GM18519 (cell line): ENCODE results near the gene PDE4A.
"Not testable (repeated sequence)": the region's sequence is repeated elsewhere in the genome, so short reads cannot be mapped to it uniquely, and the experiment has no call there.

Source experiments
- ATAC-seq: cut with Tn5 transposase; IDR thresholded peaks from one replicate; pipeline ENCODE4 v1.9.1; 2021; ENCODE audit warnings: mild to moderate bottlenecking, moderate library complexity; ENCODE audit not compliant: unreplicated experiment, low FRiP score

The PDE4A gene

DNA sequence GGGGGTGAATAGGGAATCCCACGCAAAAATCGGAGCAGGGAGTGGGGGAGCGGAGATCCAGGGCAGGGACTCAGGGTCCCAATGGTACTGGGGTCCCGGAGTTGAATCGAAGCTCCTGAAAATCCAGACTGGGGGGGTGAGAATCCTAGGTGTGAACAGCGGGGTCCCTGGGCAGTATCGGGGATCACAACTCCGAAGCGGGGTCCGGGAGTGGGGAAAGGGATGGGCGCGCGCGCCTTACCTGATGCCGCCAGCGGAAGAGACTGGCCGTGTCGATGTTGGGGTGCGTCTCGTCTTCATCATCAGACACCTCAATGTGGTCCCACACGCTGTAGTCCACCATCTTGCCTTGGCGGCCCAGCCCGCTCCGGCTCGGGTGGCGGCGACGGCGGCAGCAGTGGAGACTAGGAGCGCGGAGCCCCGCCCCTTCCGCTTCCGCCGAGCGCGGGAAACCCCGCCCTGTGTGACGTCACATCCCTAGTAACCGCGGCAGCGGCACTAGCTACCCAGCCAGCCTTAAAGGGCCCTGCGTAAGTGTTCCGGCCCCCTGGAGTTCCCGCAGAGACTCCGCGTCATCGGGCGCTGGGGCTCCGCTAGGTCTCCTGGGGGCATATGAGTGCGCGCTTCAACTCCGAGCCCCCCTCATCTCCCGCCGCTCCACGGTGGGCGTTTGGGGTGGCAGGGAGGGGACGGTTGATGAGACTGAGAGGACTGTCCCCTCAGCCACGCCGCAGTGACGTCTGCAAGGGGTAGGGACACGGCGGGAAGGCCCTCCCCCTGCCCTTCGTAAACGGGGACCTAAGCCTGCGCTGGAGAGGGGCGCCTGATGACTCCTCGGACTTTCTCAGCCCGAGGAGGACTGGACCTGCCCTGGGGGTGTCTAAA lies 17.0 kb upstream of the PDE4A start, which contains the start of gene CDC37:
Gene CDC37 (minus strand): TSS at position 406 of the 885 bp plus-strand sequence. CDS start 63 bp downstream, at position 343.
- peak; percentile 74 for ATAC-seq

DNA sequence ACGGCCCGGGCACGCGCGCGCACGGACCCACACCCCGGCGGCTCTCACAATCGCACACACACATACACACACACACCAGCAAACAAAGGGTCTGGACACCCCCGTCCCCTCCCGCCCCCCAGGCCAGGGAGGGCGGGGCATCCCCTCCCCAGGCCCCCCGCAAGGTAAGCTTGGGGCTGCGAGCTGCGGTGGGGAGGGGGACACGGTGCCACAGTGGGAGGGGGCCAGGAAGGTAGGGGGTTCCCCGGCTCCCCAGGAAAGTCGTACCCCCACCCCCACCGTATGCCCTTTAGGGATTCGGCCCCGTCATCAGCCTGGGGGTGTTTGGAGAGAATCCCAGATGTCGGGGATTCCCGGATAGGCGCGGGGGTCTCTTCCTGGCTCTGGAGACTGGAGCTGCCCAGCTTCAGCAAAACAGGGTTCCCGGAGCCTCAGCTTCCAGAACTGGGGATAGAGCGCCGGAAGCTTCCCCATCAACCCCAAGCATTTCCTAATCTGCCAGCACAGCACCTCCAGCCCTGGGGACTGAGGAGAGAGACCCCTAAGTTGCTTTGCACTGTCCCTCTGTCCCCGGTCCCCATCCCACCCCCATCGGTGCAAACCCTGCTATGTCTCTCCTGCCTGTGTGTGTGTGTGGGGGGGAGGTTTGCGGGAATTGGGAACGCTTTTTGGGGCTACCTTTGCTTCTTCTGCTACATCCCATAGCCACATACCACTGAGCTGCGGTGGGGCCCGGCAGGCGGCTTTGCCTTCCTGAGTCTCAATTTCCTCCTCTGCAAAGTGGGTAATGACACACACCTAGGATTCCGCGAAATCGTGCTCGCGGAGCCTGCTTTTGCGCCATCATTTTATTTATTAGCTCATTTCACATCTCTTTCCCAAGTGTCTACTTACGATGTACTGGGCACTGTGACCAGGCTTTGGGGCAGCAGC lies 15.2 kb upstream of the PDE4A start:
- ATAC-seq = no peak

DNA sequence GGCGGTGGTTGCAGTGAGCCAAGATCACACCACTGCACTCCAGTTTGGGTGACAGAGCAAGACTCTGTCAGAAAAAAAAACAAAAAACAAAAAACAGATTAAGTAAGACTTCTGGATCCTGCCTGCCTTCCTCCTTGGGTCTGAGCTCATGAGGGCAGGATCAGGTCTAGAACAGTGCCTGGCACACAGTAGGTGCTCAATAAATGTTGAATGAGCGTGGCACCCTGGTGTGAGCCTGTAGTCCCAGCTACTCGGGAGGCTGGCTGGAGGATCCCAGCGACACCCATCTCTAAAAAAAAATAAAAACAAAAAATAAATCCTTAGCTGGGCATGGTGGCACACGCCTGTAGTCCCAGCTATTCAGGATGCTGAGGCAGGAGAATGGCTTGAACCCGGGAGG lies 14.1 kb upstream of the PDE4A start:
- ATAC-seq = no peak

DNA sequence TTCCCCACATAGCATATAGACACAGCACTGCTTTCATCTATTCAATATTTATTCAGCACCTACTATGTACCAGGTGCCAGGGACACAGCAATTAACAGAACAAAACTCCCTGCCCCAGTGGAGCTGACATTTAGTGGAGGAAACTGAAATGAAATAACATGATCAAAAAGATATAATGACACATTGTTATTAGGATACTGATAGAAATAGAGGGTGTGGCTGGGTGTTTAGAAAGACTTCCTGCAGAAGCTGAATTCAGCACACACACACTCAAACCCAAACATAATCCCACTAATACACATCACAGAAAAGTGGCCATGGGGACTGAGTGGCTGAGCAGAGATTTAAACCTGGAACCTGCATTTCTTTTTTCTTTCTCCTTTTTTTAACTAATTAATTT lies 13.2 kb upstream of the PDE4A start:
- ATAC-seq = no peak

DNA sequence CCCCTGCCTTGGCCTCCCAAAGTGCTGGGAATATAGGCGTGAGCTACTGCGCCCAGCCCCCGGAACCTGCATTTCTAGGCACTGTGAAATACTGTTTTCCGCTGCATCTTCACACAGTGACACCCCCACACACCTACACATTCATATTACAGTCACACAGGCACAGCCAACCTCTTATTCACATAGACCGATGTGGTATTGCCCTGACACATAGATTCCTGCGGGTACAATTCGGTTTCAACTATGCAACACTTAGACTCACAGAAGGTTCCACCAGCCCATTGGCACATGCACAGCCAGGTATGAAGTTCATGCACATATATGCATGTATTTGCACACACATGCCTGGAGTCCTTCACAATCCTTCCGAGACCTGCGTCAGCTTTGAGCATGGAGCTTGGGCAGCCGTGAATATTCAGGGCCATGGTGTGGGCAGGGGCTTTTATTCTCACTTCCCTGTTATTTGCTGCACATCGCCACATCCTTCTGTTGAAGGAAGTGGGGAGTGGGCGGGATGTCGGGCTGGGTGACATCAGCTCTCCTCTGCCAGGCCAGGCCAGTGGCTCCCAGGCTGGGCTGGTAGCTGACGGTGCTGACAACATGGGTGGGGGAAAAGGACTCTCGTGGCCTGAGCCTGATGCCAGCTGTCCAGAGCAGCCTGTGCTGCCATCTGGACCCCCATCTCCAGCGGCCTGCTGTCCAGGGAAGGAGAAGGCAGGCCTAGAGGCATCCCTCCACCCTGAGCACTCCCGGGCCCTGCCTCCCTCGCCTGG lies 11.6 kb upstream of the PDE4A start:
- no peak for ATAC-seq

DNA sequence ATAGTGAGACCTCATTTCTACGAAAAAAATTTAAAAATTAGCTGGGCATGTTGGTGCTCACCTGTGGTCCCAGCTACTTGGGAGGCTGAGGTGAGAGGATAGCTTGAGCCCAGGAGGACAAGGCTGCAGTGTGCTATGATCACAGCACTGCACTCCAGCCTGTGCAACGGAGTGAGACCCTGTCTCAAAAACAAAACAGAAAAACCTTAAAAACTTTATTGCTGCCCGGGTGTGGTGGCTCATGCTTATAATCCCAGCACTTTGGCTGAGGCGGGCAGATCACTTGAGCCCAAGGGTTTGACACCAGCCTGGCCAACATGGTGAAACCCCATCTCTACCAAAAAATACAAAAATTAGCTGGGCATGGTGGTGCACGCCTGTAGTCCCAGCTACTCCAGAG lies 9.1 kb upstream of the PDE4A start:
- ATAC-seq = not testable (repeated sequence)

DNA sequence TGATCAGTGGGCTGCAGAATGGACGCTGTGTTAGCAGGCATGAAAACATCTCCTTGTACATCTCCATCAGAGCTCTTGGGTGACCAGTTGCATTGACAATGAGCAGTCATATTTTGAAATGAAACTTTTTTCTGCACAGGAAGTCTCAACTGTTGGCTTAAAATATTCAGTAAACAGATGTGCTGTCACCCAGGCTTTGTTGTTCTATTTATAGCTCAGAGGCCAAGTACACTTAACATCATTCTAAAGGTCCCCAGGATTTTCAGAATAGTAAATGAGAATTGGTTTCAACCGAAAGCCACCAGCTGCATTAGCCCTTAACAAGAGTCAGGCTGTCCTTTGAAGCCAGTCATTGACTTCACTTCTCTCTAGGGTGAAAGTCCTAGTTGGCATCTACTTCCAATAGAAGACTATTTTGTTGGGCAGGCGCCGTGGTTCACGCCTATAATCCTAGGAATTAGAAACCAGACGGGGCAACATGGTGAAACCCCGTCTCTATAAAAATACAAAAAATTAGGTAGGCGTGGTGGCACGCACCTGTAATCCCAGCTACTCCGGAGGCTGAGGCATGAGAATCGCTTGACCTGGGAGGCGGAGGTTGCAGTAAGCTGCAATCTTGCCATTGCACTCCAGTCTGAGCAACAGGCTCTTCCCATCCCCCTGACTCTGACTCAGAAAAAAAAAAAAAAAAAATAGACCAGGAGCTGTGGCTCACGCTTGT lies 7.9 kb upstream of the PDE4A start:
- peak; percentile 34 for ATAC-seq

DNA sequence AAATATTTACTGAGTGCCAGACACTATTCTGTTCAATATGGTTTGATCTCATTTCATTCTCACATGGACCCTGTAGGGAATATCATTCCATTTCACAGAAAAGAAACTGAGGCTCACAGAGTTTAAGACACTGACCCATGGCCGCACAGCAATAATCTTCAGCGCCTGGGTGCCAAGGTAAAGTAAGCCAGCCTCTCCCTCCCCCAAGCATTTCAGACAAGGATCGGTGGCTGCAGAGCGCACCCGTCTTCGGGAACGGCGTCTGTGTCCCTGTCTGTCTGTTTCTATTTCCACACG lies 4.3 kb upstream of the PDE4A start:
- no peak for ATAC-seq

DNA sequence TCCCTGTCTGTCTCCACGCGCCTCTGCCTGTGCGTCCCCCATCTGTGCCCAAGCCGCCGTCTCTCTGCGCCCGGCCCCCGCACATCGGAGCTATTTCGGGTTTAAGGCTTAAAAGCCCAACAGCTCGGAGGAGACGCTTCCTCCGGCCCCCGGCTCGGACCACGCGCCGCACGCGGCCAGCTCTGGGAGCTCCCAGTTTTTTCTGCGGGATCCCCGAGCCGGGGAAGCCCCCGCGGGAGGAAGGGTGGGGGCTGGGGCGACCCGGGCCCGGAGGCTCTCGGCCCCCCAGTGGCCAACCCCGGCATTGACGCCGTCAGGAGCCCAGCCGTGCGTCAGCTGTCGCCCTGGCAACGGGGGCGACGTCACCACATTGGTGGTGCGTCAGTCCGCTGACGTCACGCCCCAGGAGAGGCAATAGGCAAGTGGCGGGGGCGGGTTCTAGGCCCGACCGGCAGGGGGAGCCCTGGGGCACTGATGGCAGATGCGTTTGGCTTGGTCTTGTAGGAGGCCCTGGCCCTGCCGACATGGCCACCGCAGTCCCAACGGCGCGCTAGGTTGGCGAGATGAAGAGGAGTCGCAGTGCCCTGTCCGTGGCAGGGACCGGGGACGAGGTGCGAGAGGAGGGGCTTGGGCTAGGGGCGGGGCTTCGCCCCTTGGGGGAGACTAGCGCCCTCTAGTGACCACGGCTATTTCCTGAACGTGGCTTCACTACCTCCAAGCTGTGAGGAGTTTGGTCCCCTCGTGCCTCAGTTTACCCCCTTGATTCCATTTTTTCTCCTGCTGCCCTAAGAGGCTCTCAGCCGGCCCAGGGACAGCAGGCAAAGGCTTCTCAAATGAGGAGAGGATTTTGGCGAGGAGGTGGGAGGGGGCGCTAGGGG lies 3.7 kb upstream of the PDE4A start:
- ATAC-seq = peak; percentile 46

DNA sequence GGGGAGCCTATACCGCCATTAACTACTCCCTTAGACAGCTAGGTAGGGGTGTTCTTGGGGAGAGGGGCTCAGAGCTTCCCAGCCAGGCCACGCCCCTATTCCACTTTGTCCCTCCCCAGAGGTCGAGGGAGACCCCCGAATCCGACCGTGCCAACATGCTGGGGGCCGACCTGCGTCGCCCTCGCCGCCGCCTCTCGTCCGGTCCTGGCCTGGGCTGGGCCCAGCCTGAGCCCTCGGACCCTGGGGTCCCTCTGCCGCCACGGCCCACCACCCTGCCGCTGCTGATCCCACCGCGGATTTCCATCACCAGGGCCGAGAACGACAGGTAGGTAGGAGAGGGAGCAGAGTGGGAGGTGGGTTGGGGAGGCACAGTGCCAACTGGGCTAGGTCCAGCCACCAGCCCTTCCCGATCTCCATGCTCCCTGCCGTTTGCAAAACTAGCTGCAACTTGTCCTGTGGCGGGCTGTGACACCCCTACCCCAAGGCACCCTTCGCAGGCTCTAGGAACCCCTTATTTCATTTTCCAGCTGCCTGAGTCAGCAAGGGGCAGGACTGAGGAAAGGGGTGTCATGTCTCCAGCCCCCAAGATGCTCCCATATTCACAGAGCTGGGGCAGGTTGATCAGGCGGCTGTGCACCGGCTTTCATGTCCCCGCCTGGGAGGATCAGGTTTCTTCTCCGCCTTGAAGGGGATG lies 2.6 kb upstream of the PDE4A start:
- no peak for ATAC-seq

DNA sequence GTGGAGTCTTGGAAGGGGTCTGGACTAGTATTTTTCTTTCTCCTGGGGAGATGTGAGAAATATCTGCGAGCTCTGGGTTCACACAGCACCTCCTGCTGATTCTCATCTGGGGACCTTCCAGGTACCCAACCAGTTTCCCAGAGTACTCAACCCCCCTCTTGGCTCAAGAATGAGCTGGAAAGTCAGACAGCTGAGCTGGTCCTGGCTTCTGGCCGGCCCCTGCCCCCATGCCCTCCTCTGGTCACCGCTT lies 2.2 kb upstream of the PDE4A start:
- ATAC-seq = no peak

DNA sequence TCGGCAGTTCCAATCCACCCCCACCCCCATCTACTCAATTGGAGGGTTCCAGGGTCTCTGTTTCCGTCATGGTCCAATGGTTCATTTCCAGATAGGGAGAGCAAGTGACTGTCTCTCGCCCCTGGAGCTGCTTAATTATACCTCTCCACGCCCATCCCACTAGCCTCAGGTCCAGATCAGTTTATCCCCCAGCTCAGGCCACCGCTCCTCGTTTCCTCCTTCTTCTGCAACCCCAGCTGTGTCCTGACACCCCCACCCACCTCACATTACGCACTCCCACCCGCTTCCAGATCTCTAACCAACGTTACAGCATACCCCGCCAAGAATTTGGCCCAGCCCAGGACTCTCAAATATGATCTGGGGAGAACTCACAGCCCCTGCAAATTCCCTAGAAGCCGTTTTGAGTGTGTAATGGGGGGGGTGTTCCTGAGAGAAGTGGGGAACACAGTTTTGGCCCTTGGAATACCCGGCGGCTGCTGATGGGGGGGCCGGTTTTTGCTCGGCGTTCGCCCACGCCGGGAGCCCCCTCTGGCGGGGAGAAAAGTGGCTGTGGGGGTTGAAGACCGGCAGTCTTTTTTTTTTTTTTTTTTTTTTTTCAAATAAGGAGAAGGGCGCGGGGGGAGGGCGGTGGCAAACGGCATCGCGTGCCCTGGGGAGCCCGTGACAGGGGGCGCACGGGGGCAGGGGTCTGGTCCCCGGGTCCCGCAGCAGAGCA lies 1.7 kb upstream of the PDE4A start:
- ATAC-seq = no peak

DNA sequence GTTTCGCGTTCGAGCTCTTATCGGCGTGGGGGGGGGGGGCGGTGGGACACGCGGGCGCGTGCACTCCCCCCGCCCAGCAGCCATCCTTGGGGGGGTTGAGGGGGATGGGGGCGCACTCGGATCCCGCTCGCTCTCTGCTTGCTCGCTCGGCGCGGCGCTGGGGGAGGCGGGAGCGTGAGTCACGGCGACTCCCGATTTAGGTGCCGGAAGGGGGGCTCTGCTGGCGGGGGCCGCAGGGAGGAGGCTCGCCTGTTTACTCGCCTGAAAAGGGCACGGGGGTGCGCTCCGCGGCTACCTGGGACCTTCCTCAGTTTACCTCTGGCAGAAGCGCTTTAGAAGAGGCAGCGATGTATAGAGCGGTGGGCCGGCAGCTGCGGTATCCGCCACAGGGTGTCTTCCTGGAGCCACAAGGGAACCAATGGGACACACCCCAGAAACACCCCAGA lies 1.1 kb upstream of the PDE4A start:
- ATAC-seq = no peak

DNA sequence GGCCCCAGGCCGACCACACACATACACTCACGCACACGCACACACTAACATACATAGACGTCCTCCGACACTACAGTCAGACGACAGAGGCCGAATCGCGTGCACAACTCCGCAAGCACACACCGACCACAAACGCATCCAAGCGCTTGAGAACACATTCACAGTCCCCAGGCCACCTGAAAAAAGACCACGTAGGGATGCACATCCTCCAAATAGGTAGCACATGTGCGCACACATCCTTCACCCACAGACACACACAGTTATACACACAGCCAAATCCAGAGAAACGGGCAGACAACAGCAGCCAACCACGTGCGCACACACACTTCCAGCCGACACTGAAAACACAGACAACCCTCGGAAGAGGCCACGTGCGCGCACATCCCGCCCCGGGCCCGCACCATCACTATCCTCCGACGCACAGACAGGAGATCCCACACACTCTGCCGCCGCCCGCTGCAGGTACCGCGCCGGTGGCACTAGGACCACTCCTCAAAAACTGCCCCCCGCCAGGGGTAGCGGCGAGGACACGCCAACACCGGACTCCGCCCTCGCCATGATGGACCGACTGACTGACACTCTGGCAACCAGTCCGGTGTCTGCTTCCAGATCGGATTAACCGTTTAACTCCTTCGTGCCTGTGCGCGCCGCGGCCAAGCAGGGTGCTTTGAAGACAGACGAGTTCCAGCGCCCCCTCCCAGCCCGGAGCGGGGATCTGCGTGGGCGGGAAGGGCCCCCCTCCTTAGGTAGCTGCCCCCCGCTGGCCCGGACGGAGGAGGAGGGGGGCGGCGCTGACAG lies 493 bp upstream of the PDE4A start:
- ATAC-seq = no peak

DNA sequence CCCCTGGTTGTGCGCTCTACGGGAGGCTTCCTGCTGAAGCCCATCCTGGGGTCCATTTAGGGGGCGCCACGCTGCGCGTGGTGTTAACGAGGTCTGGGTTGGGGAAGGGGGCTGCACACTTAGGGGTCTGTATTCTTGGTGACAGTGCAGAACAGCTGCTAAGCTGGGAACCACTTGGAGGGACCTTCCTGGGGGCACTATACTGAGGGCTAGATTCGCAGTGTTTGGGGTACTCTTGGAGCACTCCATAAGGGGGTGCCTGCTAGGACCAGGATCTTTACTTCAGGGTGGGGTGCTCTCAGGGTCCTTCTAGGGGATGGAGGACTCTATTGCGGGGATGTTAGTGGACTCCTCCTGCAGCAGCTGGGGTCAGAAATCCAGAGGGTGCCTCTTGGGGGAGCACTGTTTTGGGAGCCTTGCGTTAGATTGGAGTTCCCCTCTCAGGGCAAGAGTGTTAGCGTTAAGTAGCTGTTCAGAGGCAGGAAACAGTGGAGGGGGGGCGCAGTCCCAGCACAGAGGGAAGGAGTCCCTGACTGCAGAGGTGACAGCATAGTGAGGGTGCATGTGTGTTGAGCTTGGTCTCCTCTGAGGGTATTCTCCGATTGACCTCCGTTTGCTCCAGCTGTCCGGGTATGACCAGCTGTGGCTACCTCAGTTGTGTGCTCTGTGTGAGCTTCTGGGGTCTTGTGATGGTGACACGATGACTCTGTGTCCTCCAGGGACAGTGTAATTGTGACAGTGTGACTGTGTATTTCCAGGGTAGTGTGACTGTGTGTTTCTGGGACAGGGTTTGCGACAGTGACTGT lies 1.1 kb downstream of the PDE4A start:
- ATAC-seq = no peak

DNA sequence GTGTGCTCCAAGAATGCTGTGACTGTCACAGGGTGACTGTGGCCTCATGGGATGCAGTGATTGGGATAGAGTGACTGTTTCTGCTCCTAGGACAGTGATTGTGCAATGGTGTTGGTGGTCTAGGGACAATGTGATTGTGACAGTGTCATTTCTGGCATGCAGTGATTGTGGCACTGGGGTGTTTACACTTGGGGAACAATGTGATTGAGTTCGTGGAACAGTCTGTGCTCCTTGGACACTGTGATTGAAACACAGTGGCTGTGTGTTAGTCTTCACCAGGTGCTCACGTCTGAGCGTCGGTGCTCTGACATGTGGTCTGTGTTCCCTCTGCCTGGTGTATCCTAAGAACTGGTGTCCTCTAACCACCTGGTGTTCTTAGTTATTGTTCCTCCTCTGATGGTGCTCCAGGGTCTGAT lies 1.7 kb downstream of the PDE4A start:
- no peak for ATAC-seq

DNA sequence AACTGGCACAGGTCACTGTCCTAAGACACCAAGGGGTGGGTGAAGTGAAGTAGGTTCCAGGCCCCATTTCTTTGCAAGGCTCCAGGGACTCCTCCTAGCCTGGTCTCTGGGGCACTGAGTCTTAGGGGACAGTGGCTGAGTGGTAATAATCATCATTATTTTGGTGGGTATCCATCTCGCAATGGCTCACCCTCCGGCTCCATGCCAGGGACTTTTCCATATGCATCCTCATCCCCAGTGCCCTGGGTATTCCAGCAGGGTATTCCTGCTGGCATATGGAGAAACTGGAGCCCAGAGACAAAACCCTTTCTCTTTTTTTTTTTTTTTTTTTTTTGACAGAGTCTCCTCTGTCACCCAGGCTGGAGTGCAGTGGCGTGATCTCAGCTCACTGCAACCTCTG lies 2.5 kb downstream of the PDE4A start:
- ATAC-seq = no peak
